PFSK-1 (cell line): ENCODE data around the gene GPATCH8.

Experiments used
- FOXP2 ChIP-seq: optimal IDR thresholded peaks from 2 replicates; pipeline ENCODE3; 2011; ENCODE audit warnings: borderline replicate concordance, control low read depth, inconsistent platforms; ENCODE audit not compliant: insufficient read depth; ENCODE audit errors: extremely low read length, extremely low read depth
- POLR2AphosphoS5 ChIP-seq: IDR thresholded peaks from 2 replicates; pipeline ENCODE4 v1.6.1; 2012; ENCODE audit warnings: low read depth, mild to moderate bottlenecking, control low read depth, low read length, moderate library complexity
- REST ChIP-seq, 2 experiments: IDR thresholded peaks; 2 replicates each; pipeline versions ENCODE4 v1.6.1 to v1.8.0; 2011 to 2012; ENCODE audit warnings: low read depth in 2 of 2, low read length in 2 of 2, control low read depth in 1 of 2, inconsistent platforms in 1 of 2, mild to moderate bottlenecking in 1 of 2, moderate library complexity in 1 of 2; ENCODE audit not compliant: insufficient read depth in 1 of 2
- SIN3A ChIP-seq: IDR thresholded peaks from 2 replicates; pipeline ENCODE4 v1.6.1; 2012; ENCODE audit warnings: mild to moderate bottlenecking, low read length, moderate library complexity, borderline replicate concordance; ENCODE audit not compliant: insufficient read depth
- TAF1 ChIP-seq: IDR thresholded peaks from 2 replicates; pipeline ENCODE4 v1.6.1; 2012; ENCODE audit warnings: low read length, control low read depth, borderline replicate concordance; ENCODE audit not compliant: insufficient read depth

The GPATCH8 gene

GRCh38 chr17:44378171-44378705, 125.0 kb downstream of the GPATCH8 start:
- TF ChIP-seq TAF1 (no peak), SIN3A (no peak), FOXP2 (no peak), REST (IDR thresholded peaks at IDR 0.05; ENCODE audit: insufficient read depth in 1 of 2, low read depth in 2 of 2, low read length in 2 of 2) (no peak), POLR2AphosphoS5 (no peak)

- TF ChIP-seq SIN3A (no peak), TAF1 (no peak), REST (IDR thresholded peaks at IDR 0.05; ENCODE audit: insufficient read depth in 1 of 2, low read depth in 2 of 2, low read length in 2 of 2) (no peak), FOXP2 (no peak), POLR2AphosphoS5 (no peak)
These were observed 126.4 kb downstream of the GPATCH8 start for GRCh38 chr17:44376779-44377178.

- TF ChIP-seq FOXP2 (no peak), REST (IDR thresholded peaks at IDR 0.05; ENCODE audit: insufficient read depth in 1 of 2, low read depth in 2 of 2, low read length in 2 of 2) (no peak), POLR2AphosphoS5 (no peak), TAF1 (no peak), SIN3A (no peak)
These were observed 127.1 kb downstream of the GPATCH8 start for GRCh38 chr17:44376124-44376523.

- TF ChIP-seq POLR2AphosphoS5 (no peak), REST (IDR thresholded peaks at IDR 0.05; ENCODE audit: insufficient read depth in 1 of 2, low read depth in 2 of 2, low read length in 2 of 2) (no peak), TAF1 (no peak), FOXP2 (no peak), SIN3A (no peak)
These were observed 127.8 kb downstream of the GPATCH8 start for GRCh38 chr17:44375196-44376017.
